Esophagus muscularis mucosa (tissue), 3 donors: ENCODE results near the gene GUCY2F.

ENCODE experiments used
- CTCF ChIP-seq, 3 experiments: fragments of 200-600 bp in 2 of 3; fragments of 450-650 bp in 1 of 3; sonication (generic) in 2 of 3; IDR thresholded peaks; one replicate each; pipeline ENCODE4 v1.5.1; 2017 to 2019; ENCODE audit warnings: antibody characterized with exemption in 3 of 3, mild to moderate bottlenecking in 2 of 3, moderate library complexity in 1 of 3
- POLR2A ChIP-seq: fragments of 450-650 bp; IDR thresholded peaks from one replicate; pipeline ENCODE4 v1.6.1; 2017; ENCODE audit warnings: antibody characterized with exemption, moderate library complexity, mild to moderate bottlenecking, low read depth
- POLR2AphosphoS5 ChIP-seq, 2 donors: sonication (generic); formaldehyde crosslinking; IDR thresholded peaks; one replicate each; pipeline ENCODE4 v1.6.1; 2017; ENCODE audit warnings: antibody characterized with exemption in 2 of 2

- TF ChIP-seq CTCF (IDR thresholded peaks at IDR 0.05) = no peak
- no peak for TF ChIP-seq POLR2AphosphoS5 (IDR thresholded peaks at IDR 0.05)
- TF ChIP-seq POLR2A = no peak
Observed at GRCh38 chrX:109378281-109378680, 103.6 kb downstream of the GUCY2F start.
